SIG-M5 (cell line): ENCODE data around the gene RGS7BP.
"Not testable (repeated sequence)": the region's sequence is repeated elsewhere in the genome, so short reads cannot be mapped to it uniquely, and the experiment has no call there.

Source experiments
- DNase-seq: peaks from one replicate; lab custom pipeline; 2025; lab: John Stamatoyannopoulos, UW

RGS7BP gene

DNA sequence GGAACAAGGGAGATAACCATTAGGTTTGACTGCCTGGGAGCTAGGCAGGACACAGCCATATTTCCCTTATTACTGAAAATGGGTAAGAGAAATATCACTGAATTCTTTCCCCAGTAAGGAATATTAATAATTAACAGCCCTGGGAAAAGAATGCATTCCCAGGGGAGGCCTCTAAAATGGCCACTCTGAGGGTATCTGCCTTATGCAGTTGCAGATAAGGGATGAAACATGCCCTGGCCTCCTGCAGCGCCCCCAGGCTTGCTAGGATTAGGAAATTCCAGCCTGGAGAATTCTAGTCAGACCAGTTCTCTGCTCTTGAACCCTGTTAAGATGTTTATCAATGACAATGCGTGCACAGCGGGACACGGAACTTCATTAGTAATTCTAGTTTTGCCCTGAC, 52.8 kb downstream of the RGS7BP start:
- DNase-seq, result not testable (repeated sequence)

DNA sequence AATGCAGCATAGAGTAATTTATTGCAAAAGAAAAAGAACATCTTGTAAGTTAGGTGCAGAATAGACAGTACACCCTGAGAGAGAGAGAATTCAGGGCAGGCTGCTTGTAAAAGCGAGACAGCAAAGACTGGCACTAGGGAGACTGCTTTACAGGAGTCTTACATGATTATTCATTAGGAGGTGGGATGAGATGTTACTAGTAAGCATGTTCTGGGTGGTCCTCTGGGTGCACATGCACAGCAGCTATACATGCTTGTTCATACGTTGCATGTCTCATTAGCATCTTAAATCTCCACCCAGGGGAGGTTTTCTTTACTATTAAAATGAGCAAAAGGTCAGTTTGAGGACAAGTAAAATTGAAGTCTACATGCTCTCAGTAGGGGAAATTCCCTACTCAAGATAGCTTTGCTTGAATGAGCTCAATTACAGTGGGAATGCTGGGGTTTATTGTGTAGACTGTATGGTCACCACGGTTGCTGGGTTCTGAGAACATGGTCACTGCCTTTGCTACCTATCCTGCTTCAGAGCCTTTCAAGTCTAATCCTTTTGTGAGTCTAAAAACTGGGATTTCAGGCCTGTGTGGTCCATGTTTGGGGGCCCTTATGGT, 60.6 kb downstream of the RGS7BP start:
- DNase-seq, result no peak

DNA sequence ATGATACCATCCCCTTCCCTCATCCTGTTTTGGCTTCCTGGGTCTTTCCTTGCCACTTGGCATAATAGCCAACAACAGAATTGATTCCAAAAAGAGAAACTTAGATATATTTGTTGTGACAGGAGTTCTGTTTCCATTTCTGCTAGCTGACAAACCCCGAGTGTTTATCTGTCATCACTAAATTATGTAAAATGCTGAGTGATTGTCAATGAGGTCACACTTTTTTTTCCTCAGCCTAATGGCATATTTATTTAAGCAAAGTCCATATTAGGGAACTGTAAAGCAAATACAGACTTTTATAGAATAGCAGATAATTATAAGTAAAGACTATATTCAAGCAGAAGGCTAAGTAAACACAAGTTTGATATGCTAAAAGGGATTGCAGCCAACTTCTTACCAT, 64.0 kb downstream of the RGS7BP start:
- no peak for DNase-seq

DNA sequence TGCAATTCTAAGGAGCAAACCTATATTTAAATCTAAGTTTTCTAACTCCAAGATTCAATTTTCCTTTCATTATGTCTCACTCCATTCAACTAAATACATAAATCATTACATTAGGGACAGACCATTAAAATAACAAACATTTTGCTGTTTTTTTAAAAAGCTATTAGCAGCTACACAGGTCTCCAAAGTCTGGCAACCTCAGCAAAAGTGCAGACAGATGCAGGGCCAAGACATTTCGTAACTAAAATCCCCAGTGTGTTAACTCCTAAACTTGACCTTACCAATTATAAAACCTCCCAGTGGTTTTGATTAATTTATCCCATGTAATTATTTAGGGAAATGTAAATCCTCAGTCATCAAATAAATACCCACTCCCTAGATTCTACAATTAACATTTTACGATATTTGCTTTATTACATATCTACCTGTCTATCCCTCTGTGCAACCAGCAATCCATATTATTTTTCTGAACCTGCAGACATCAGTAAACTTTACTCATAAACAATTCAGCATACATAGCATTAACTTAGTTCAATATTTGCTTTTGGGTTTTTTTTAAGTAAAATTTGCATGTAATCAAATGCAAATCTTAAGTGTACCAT, 64.7 kb downstream of the RGS7BP start:
- no peak for DNase-seq

DNA sequence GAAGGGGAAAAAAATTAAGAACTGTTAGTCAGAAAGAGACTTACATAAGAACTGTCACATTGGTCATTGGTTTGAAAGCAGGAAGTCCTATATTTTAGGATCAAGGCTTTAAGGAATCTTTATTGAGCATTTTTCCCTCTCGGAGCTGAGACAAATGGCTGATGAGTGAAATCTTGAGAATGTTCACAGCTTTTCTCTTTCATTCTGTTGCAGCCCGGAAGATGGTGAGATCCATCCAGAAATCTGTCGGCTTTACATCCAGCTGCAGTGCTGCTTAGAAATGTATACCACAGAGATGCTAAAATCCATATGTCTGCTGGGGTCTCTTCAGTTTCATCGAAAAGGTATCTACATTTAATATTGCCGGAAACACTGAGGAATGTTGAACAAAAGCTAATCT, 69.7 kb downstream of the RGS7BP start:
- no peak for DNase-seq

DNA sequence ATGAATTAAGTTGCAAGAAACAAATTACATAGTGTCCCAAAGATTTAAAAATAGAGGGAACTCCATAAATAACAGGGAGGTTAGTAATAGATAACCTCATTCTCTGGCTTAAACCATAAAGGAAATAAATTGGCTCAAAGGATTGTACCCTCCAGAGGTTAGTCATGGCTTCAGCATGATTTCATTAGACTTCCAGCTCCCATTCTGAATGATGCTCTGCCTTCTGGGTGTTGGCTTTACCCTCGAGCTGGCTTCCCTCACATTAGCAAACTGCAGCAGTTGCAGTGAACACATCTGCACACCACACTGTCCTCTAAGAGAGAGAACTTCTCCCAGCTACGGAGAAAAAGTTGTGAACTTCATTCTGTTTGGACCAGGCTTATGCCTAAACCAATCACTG, 70.4 kb downstream of the RGS7BP start:
- DNase-seq, result no peak

DNA sequence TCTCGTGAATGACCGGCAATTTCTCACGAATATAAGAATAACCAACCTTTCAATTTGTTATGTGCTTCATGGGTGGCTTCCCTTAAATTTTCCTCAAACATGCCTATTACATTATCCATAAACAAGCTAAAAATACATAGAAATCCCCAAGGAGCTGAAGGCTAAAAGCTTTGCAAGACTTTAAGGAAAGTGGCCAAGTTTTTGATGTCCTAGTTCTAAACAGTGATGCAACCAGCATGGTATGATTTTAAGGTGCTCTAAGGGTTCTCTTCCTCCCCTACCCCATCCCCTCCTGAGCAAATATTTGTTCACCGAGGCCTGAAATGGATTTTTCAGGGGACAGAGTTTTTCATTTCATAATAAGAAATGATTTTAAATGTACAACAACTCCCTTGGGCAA, 79.8 kb downstream of the RGS7BP start:
- DNase-seq, result no peak

DNA sequence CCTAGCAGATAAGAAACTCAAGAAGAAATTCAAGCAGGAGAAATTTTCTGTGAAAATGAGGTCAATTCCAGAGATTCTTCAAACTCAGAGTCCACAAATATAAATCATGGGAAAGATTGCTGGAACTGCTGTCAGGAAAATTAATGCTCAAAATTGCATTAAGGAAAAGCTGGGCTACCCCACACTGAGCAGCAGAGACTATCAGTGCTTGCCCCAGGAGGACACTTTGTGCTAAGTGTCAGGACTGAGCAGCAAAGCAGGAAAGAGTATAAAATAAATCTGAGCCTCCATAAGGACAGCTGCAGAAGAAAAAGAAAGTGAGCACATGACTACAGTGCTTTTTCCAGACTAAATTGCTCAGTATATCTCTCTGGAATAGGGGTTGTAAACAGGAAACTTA, 81.6 kb downstream of the RGS7BP start:
- DNase-seq, result no peak

DNA sequence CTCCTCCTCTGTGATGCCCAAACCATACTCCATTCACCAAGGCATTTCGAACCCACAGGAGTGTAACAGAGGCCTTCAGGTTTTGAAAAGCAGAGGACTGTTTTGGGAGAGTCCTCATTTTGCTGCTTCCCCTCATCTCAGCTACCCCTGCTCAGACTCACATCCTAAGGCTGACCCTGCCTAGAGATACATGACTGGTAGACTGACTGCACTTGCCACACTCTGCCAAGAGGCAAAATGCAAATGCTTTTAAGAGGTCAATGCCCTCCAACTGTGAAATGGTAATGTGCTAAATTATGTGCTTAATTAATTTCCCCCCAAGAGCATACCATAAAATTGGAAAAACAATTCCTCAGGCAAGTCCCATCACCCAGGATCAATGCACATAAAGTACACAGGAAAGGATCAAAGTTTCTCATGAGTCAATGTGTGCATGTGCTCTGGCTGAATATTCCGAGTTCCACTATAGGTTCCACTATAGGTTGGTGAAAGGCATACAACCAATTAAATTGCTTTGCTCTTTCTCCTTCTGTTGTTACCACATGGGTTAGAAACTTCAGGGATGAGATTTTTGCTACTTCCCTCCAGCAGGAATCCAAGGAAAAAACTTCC, 87.0 kb downstream of the RGS7BP start:
- no peak for DNase-seq

DNA sequence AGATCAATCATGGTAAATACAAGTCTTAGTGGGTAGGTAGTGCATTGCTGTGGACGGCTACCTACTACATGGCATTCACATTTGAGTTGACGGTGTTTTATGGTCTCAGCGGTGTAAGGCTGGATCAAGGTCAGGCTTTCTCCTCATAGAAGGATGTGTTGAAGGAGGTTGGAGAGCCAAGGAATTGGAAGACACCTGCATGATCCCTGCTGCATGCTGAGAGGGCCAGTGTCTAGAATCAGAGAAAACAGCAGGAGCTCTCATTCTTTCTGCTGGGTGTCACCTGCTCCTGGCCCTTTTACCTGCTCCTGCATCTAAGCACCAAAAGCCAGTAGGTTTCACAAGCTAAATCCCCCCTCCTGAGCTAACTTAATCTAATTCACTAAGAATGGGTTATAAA, 88.2 kb downstream of the RGS7BP start:
- no peak for DNase-seq

DNA sequence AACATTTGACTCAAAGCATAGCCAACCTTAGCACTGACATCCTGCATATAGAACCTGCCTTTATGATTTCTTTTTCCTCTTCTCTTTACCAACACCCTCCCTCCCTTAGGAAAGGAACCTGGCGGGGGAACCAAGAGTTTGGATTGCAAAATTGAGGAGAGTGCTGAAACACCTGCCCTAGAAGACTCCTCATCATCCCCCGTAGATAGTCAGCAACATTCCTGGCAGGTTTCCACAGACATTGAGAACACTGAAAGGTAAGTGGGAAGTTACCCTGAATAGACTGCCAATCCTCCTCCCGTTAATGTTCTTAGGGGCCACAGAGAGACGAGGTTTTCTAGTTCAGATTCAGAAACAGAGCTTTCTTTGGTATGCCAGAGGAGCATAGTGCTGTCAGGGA, 88.8 kb downstream of the RGS7BP start:
- DNase-seq, result no peak

DNA sequence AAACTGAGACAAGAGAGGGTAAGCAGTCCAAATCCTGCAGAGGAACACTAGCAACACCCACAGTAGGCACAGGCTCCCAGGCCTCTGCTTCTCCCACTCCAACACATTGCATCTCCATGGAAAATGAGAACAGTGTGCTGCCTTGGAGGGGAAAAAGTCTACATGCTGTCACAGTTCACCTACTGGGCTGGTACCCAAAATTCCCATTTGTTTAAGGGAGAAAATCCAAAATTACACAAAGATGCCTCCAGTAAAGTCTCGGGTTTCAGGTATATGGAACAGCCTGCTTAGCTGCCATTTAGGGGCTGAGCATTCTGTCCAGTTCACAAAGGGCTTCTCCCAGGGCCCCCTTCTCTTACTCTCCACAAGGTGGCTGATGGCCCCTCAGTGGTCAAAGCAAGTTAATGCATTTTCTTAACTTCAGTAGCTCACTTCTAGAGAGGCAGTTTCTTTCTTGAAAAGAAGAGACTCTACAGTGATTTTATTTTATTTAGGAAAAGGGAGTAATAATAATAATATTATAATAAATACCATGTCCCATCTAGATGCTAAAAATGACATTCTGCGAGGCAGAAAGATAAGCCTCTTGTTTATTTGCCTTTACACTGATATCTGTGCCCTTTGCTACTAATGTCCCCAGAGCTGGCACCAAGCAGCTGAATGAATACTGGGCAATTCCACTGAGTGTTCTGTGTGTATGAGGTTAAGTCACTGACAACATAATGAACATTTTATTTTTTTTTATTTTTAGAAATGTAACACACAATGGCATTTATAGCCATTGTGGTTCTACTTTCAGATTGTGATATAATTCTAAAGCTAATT, 89.4 kb downstream of the RGS7BP start:
- DNase-seq, result no peak

DNA sequence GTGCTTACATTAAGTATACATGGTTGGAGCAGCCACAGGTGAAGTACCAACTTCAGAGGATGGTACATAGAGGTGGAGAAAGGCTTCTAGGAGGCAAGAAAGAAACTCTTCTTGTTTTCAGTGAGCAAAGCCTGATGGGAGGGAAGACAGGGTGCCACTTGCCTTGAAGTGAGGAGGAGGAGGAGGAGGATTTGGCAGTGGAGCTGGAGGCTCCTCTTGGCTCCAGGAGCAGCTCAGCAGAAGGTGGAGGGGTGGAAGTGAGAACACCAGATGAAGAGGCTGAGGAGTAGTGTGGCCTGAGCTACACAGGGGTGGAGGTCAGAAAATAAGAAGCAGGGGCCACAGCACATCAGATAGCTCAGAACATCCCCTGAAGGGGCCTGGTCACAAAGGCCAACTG, 93.4 kb downstream of the RGS7BP start:
- DNase-seq, result no peak

DNA sequence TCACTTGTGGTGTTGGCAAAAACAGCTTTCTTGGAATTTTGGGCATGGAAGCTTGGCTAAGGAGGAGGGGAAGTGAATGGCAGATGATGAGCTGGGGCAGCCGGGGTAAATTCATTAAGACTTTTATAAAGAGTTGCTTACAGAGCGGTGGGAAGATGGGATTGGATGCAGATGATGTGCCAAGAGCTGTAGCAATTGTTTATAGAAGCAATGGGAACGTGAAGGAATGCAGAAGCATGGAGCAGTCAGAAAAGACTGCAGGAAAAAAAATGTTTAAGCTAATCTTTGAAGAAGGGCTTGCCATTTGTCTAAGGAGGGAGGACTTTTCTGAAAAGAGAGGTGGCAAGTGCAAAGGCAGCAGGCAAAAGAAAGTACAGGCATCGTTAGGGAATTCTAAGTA, 97.9 kb downstream of the RGS7BP start:
- DNase-seq, result no peak

DNA sequence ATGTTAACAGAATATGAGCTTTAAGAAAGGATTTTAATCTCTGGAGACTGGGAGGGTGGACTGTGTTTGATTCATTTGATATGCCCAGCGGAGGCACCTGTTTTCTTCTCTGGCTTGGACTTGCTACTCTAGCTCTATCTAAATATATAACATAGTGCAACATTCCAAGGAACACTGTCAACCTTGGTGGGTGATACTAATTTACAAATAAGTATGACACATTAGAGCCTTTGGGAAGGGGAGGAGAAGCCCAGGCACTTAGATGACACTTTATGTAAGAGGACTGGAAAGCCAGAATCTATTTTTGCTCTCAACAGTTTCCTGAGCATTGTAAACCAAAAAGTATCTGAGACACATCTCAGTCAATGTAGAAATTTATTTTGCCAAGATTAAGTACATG, 101.1 kb downstream of the RGS7BP start:
- no peak for DNase-seq

DNA sequence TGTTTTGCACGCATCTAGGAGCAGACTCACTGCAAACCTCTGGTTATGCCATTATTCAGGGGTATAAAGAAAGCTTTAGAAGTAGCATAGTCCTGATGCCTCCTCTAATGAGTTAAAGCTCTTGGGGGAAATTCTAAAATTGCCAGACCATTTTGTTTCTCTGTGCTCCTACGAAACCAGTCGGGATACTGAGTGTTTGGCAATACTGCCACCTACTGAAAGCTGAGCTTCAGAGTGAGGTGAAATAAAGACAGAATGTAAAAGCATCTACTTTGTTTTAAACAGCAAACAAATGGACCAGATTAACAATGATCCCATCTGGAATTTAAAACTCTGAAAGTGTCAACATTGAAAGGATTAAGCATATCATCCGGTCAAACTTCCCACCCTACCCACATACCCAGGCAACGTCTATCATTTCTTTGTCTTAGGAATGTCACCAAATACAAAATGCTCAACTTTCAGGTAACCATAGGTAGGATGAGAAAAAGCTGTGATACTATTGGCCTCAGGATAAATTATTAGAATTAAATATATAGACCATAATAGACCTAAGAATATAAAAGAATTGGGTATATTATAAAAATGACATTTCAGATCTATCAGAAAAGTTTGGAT, 106.6 kb downstream of the RGS7BP start:
- no peak for DNase-seq

DNA sequence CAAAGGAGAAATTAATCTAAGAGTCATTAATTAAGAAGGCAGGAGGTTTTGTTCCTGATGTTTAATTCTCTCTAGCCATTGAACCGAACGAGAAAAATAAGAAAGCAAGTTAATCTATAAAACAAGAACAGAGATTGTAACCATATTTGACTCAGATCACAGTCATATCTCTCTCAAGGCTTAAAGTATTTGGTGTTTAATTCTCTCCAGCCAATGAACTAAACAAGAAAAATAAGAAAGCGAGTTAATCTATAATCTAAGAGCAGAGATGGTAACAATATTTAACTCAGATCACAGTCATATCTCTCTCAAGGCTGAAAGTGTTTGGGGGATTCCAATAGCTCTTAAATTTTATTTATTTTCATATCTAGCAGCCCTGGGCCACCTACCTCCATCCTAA, 110.1 kb downstream of the RGS7BP start:
- no peak for DNase-seq

DNA sequence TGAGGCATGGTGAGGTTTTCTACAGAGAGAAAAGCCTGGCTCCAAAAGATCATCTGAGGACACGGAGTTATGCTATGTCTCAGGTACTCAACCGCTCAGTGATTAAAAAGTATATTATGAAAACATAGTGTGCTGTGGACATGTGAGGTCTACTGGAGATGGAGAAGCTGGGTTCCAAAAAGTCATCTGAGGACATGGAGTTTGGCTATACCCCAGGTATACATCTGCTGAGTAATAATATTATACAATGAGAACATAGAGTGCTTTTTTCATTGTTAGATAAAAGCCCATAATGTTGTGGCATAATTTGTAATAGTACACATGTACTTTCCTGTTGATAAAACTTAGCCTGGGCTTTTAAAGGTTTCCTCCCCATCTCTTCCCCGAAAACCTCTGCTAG, 113.8 kb downstream of the RGS7BP start:
- DNase-seq, result no peak

DNA sequence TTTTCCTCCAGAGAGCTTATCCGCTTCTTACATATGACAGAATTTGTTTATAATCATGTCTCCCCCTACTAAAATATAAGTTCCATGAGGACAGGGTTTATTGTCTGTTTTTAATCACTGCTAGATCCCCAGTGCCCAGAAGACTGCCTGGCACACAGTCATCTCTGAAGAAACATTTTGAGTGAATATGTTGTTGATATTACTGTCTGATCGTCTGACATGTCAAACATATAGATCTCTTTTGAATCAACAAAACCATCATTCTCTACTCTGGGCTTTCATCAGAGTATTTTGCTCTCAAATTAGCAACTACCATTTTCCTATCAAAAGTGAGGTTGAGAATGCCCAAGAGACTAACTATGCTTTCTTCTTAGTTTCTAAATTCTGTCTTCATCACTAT, 117.2 kb downstream of the RGS7BP start:
- no peak for DNase-seq

DNA sequence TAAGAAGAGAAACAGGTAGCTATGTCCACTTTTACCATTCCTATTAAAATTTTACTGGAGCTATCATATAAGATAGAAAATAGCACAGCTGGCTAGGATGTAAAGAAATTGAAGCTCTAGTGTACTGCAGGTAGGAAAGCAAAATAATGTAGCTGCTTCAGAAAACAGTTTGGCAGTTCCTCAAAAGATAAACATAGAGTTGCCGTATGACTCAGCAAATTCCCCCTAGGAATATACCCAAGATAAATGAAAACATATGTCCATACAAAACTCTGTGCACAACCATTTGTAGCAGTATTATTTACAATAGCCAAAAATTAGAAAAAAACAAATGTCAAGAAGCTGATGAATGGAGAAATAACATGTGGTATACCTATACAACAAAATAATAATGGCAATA, 119.9 kb downstream of the RGS7BP start:
- no peak for DNase-seq

DNA sequence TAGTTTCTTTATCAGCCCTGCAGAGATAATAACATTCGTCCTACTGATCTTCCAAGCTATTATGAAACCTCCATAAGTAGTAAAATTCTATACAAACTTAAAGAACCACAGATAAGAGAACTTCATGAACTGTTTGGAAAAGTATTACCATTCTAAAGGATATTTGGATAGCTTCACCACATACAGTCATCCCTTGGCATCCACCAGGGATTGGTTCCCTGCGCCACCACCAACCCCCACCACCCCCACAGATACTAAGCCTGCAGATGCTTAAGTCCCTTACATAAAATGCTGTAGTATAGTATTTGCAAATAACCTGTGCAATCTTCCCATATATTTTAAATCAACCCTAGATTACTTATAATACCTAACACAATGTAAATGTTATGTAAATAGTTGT, 123.1 kb downstream of the RGS7BP start:
- no peak for DNase-seq

DNA sequence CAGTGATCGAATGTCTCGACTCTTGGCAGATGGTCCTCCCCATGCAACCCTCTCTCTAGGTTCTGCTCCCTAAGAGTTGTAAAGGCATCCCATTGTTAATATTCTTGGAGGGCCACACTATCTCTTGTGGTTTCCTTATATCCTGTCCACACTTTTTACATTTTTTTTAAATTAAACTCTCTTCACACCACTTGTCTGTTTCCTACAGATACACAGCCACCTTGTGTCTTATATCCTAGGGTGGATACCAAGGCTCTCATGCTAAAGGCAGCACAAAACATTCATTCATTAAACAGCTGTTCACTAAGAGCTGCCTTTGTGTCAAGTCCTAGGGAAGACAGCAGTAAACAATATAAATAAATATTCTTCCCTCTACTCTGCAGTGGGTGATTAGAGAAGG, 124.0 kb downstream of the RGS7BP start:
- DNase-seq, result no peak

DNA sequence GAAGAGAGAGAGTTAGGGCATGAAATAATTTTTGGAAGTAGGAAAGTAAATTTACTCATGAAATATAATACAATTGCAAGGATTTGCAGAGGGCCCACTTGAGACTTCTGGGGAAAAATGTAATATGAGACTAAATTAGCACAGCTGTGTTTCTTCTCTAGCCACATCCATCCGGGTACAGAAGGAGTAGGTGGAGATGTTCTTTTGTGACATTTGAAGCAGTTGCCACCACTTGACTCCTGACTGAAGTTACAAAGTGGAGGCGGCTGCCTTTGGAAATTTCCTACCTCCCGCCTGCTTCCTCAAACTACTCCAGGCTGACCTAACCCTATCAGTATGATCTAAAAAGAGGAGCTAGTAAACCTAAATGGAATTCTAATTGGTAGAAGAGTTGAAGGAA, 126.4 kb downstream of the RGS7BP start:
- DNase-seq, result no peak
